Astrocyte of the cerebellum (primary cell): ENCODE results near the gene FAM43A.

Experiments
- DNase-seq: peaks from one replicate; pipeline ENCODE4 v3.0.0-alpha.2; 2011; ENCODE audit warnings: low read depth
- H3K4me3 ChIP-seq: 2 replicates; pipeline ENCODE4 v1.5.1; 2011; ENCODE audit warnings: mild to moderate bottlenecking, low read depth, low read length, moderate library complexity
- CTCF ChIP-seq: IDR thresholded peaks from 2 replicates; pipeline ENCODE4 v1.5.1; 2012; ENCODE audit warnings: low read length, low read depth, moderate library complexity, mild to moderate bottlenecking; ENCODE audit errors: missing control alignments
- in situ Hi-C: cut with HindIII; loops from 2 replicates; pipeline ENCODE4 v1.10.0; 2017; ENCODE audit warnings: low sequenced_read_pairs

The FAM43A gene

GRCh38 chr3:194685718-194686413 lies at the start of gene FAM43A:
Gene FAM43A, plus strand, starts transcription at chr3:194685883. Its CDS starts 944 bp downstream, at chr3:194686827.
- peak; percentile 85 for DNase-seq
- H3K4me3 ChIP-seq: peak within 1 kb of the TSS; percentile 70
- in situ Hi-C loops: no loop called here
- TF ChIP-seq CTCF: peak; percentile 28

- TF ChIP-seq CTCF: no peak
- no peak overlapping the region for H3K4me3 ChIP-seq
- in situ Hi-C loops: no loop called here
- DNase-seq: no peak
These were observed 48.6 kb upstream of the FAM43A start for GRCh38 chr3:194637066-194637465.

GRCh38 chr3:194637541-194638400 lies 47.9 kb upstream of the FAM43A start:
- TF ChIP-seq CTCF: no peak
- in situ Hi-C loops: no loop called here
- H3K4me3 ChIP-seq: no peak overlapping the region
- no peak for DNase-seq

- TF ChIP-seq CTCF: no peak
- DNase-seq: no peak
- no peak overlapping the region for H3K4me3 ChIP-seq
- in situ Hi-C loops: no loop called here
These were observed 46.6 kb upstream of the FAM43A start for GRCh38 chr3:194638991-194639605.

GRCh38 chr3:194640829-194641228 lies 44.9 kb upstream of the FAM43A start:
- DNase-seq: peak; percentile 34
- in situ Hi-C loops: no loop called here
- peak; percentile 52 for TF ChIP-seq CTCF

GRCh38 chr3:194642769-194643168 lies 42.9 kb upstream of the FAM43A start:
- no peak overlapping the region for H3K4me3 ChIP-seq
- TF ChIP-seq CTCF: no peak
- no peak for DNase-seq
- in situ Hi-C loops: no loop called here

More at GRCh38 chr3:194640829-194641228, 44.9 kb upstream of the FAM43A start:
- no peak overlapping the region for H3K4me3 ChIP-seq
